Panc1 (cell line): ENCODE results near the gene MPP3.

Experiments
- POLR2AphosphoS5 ChIP-seq: IDR thresholded peaks from 2 replicates; pipeline ENCODE4 v1.6.1; 2012; ENCODE audit warnings: mild to moderate bottlenecking, low read depth, low read length, moderate library complexity
- SIN3A ChIP-seq: IDR thresholded peaks from 2 replicates; pipeline ENCODE4 v1.6.1; 2012; ENCODE audit warnings: low read depth, mild to moderate bottlenecking, low read length, moderate library complexity, borderline replicate concordance; ENCODE audit not compliant: insufficient read depth
- TF ChIP-seq, protein P1 (sequence below), 2 experiments: IDR thresholded peaks; 2 replicates each; pipeline ENCODE4 v1.6.1; 2011 to 2012; ENCODE audit warnings: low read depth in 2 of 2, control low read depth in 1 of 2, low read length in 1 of 2, mild to moderate bottlenecking in 1 of 2, moderate library complexity in 1 of 2; ENCODE audit not compliant: insufficient read depth in 1 of 2
- TF ChIP-seq, protein P2 (sequence below): fragments of 450-650 bp; IDR thresholded peaks from 2 replicates; pipeline ENCODE4 v1.5.1; 2017; ENCODE audit warnings: mild to moderate bottlenecking

GRCh38 chr17:43790311-43790940 is 42.5 kb downstream of the MPP3 start:
- TF ChIP-seq, protein P1, sequence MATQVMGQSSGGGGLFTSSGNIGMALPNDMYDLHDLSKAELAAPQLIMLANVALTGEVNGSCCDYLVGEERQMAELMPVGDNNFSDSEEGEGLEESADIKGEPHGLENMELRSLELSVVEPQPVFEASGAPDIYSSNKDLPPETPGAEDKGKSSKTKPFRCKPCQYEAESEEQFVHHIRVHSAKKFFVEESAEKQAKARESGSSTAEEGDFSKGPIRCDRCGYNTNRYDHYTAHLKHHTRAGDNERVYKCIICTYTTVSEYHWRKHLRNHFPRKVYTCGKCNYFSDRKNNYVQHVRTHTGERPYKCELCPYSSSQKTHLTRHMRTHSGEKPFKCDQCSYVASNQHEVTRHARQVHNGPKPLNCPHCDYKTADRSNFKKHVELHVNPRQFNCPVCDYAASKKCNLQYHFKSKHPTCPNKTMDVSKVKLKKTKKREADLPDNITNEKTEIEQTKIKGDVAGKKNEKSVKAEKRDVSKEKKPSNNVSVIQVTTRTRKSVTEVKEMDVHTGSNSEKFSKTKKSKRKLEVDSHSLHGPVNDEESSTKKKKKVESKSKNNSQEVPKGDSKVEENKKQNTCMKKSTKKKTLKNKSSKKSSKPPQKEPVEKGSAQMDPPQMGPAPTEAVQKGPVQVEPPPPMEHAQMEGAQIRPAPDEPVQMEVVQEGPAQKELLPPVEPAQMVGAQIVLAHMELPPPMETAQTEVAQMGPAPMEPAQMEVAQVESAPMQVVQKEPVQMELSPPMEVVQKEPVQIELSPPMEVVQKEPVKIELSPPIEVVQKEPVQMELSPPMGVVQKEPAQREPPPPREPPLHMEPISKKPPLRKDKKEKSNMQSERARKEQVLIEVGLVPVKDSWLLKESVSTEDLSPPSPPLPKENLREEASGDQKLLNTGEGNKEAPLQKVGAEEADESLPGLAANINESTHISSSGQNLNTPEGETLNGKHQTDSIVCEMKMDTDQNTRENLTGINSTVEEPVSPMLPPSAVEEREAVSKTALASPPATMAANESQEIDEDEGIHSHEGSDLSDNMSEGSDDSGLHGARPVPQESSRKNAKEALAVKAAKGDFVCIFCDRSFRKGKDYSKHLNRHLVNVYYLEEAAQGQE (IDR thresholded peaks at IDR 0.05; ENCODE audit: insufficient read depth in 1 of 2, low read depth in 2 of 2, low read length in 1 of 2) = no peak
- TF ChIP-seq, protein P2, sequence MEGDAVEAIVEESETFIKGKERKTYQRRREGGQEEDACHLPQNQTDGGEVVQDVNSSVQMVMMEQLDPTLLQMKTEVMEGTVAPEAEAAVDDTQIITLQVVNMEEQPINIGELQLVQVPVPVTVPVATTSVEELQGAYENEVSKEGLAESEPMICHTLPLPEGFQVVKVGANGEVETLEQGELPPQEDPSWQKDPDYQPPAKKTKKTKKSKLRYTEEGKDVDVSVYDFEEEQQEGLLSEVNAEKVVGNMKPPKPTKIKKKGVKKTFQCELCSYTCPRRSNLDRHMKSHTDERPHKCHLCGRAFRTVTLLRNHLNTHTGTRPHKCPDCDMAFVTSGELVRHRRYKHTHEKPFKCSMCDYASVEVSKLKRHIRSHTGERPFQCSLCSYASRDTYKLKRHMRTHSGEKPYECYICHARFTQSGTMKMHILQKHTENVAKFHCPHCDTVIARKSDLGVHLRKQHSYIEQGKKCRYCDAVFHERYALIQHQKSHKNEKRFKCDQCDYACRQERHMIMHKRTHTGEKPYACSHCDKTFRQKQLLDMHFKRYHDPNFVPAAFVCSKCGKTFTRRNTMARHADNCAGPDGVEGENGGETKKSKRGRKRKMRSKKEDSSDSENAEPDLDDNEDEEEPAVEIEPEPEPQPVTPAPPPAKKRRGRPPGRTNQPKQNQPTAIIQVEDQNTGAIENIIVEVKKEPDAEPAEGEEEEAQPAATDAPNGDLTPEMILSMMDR = peak; percentile 46
- TF ChIP-seq POLR2AphosphoS5 (no peak), SIN3A (no peak)
